GM12892 (cell line): Measurements from ENCODE around the gene ESRRG.

ENCODE experiments used
- POLR2A ChIP-seq: IDR thresholded peaks from 2 replicates; pipeline ENCODE4 v1.6.1; 2011; ENCODE audit warnings: low read depth, low read length, control low read depth
- POLR2AphosphoS5 ChIP-seq: IDR thresholded peaks from 2 replicates; pipeline ENCODE4 v1.6.1; 2011; ENCODE audit warnings: low read depth, low read length, control low read depth
- TAF1 ChIP-seq: IDR thresholded peaks from 2 replicates; pipeline ENCODE4 v1.6.1; 2011; ENCODE audit warnings: low read depth, mild to moderate bottlenecking, control low read depth, low read length, borderline replicate concordance

DNA sequence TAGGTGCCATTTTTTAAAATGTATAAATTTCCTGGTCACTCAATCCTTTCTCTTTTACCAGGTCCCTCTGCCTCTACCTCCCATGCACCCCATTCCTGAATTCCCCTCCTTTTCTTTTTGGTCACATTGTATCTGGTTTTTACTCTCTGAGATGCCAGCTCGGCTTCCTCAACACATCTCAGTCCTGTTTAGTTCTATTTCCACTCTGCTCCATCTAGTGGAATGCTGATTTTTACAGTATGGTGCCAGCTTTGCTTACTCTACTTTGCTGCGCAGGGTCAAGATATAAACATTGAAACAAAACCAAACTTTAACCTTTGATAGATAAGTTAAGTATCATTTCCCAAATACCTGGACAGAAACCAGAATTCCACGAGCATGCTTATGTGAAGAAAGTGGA, 96.0 kb downstream of the ESRRG start:
- TF ChIP-seq POLR2AphosphoS5 (no peak), POLR2A (no peak), TAF1 (no peak)
